Esophagus muscularis mucosa (tissue), 4 donors: ENCODE data around the gene GPRC5D. TPM values are rescaled to one million over a fixed set of nuclear protein-coding genes. Genes with fewer than 3 reads are reported as not detected.

Source experiments
- DNase-seq: peaks from one replicate; pipeline ENCODE4 v3.0.0-alpha.2; 2017; ENCODE audit errors: extremely low spot score
- H3K27ac ChIP-seq, 4 donors: fragments of 200-600 bp; sonication (generic); replicated peaks in 1 of 4; 1 replicate in 3 of 4; 2 replicates in 1 of 4; pipeline ENCODE4 v1.5.1; 2016 to 2019; ENCODE audit warnings: mild to moderate bottlenecking in 1 of 4
- H3K27me3 ChIP-seq, 4 donors: fragments of 200-600 bp; sonication (generic); one replicate each; pipeline versions ENCODE4 v1.5.1 to v1.6.0; 2016 to 2019
- H3K36me3 ChIP-seq, 4 donors: fragments of 200-600 bp; sonication (generic); one replicate each; pipeline ENCODE4 v1.5.1; 2016 to 2019
- H3K4me1 ChIP-seq, 4 donors: fragments of 200-600 bp; sonication (generic); one replicate each; pipeline ENCODE4 v1.5.1; 2016 to 2019
- H3K4me3 ChIP-seq, 4 donors: fragments of 200-600 bp; sonication (generic); 1 replicate in 2 of 4; 2 replicates in 2 of 4; pipeline ENCODE4 v1.5.1; 2016 to 2019; ENCODE audit warnings: mild to moderate bottlenecking in 4 of 4, moderate library complexity in 1 of 4
- H3K9me3 ChIP-seq, 4 donors: fragments of 200-600 bp; sonication (generic); 1 replicate in 3 of 4; 2 replicates in 1 of 4; pipeline ENCODE4 v1.5.1; 2016 to 2019
- EP300 ChIP-seq: sonication (generic); formaldehyde crosslinking; IDR thresholded peaks from one replicate; pipeline ENCODE4 v1.6.1; 2017; ENCODE audit warnings: antibody characterized with exemption
- POLR2A ChIP-seq: fragments of 450-650 bp; IDR thresholded peaks from one replicate; pipeline ENCODE4 v1.6.1; 2017; ENCODE audit warnings: antibody characterized with exemption, moderate library complexity, mild to moderate bottlenecking, low read depth
- POLR2AphosphoS5 ChIP-seq, 2 donors: sonication (generic); formaldehyde crosslinking; IDR thresholded peaks; one replicate each; pipeline ENCODE4 v1.6.1; 2017; ENCODE audit warnings: antibody characterized with exemption in 2 of 2
- WGBS: methylation state at CpG from one replicate; pipeline ENCODE4 v1.1.5; 2018; 5-methylcytosine and 5-hydroxymethylcytosine counted together
- intact Hi-C: fragments of 100-400 bp; cut with DNase I; formaldehyde crosslinking; loops from one replicate; pipeline ENCODE4 v1.15.1; 2023
- total RNA-seq, 4 donors: library from RNA; depleted of rRNA; stranded (reverse); fragments of >200 nt; gene quantifications; one replicate each; pipeline versions ENCODE4 v1.1.0 to v1.2.1, GENCODE V29; 2016
- TF ChIP-seq, protein P1 (sequence below), 3 experiments: fragments of 200-600 bp in 2 of 3; fragments of 450-650 bp in 1 of 3; sonication (generic) in 2 of 3; IDR thresholded peaks; one replicate each; pipeline ENCODE4 v1.5.1; 2017 to 2019; ENCODE audit warnings: antibody characterized with exemption in 3 of 3, mild to moderate bottlenecking in 2 of 3, moderate library complexity in 1 of 3

Gene GPRC5D
- total RNA-seq, 4 donors from 2014 or later, result 0.84 TPM; not detected in 3

GRCh38 chr12:12918781-12919389 is 33.1 kb downstream of the GPRC5D start:
- Histone ChIP-seq H3K4me1 (peaks cover 7 to 26% (median 10%) of the 10 kb centered on the region in 4 donors), H3K27me3 (no peaks in the 10 kb centered on the region), H3K9me3 (no peaks in the 10 kb centered on the region), H3K36me3 (no peaks in the 10 kb centered on the region), H3K27ac (no peak overlapping the region), H3K4me3 (no peak overlapping the region)
- no peak for TF ChIP-seq POLR2AphosphoS5 (IDR thresholded peaks at IDR 0.05)
- TF ChIP-seq, protein P1, sequence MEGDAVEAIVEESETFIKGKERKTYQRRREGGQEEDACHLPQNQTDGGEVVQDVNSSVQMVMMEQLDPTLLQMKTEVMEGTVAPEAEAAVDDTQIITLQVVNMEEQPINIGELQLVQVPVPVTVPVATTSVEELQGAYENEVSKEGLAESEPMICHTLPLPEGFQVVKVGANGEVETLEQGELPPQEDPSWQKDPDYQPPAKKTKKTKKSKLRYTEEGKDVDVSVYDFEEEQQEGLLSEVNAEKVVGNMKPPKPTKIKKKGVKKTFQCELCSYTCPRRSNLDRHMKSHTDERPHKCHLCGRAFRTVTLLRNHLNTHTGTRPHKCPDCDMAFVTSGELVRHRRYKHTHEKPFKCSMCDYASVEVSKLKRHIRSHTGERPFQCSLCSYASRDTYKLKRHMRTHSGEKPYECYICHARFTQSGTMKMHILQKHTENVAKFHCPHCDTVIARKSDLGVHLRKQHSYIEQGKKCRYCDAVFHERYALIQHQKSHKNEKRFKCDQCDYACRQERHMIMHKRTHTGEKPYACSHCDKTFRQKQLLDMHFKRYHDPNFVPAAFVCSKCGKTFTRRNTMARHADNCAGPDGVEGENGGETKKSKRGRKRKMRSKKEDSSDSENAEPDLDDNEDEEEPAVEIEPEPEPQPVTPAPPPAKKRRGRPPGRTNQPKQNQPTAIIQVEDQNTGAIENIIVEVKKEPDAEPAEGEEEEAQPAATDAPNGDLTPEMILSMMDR (IDR thresholded peaks at IDR 0.05), result no peak
- TF ChIP-seq POLR2A, result no peak
- no peak for TF ChIP-seq EP300
- 65% methylated on average over 6 of the region's 6 CpGs for WGBS
- DNase-seq, result no peak
- intact Hi-C loops, result loop anchor here (5.0 to 10.0 kb wide), 2 partner anchors 63 to 176 kb away; no protein-coding TSS in a partner anchor

GRCh38 chr12:12917517-12917916 is 34.5 kb downstream of the GPRC5D start:
- 92% methylated on average over 2 of the region's 2 CpGs for WGBS
- Histone ChIP-seq H3K9me3 (no peaks in the 10 kb centered on the region), H3K27me3 (no peaks in the 10 kb centered on the region), H3K36me3 (no peaks in the 10 kb centered on the region), H3K27ac (peak overlapping the region in 1 of 4 donors; percentile 14), H3K4me3 (no peak overlapping the region), H3K4me1 (peaks cover 7 to 23% (median 10%) of the 10 kb centered on the region in 4 donors)
- TF ChIP-seq POLR2A, result no peak
- TF ChIP-seq POLR2AphosphoS5 (IDR thresholded peaks at IDR 0.05), result no peak
- no peak for TF ChIP-seq EP300
- TF ChIP-seq, protein P1 (IDR thresholded peaks at IDR 0.05), result no peak
- intact Hi-C loops, result loop anchor here (5.0 to 10.0 kb wide), 2 partner anchors 65 to 177 kb away; no protein-coding TSS in a partner anchor
- no peak for DNase-seq

GRCh38 chr12:12916135-12916944 is 35.6 kb downstream of the GPRC5D start:
- H3K4me3 ChIP-seq, result peak overlapping the region in 3 of 4 donors; percentile 7 to 20 (median 19)
- no peak for TF ChIP-seq EP300
- TF ChIP-seq, protein P1 (IDR thresholded peaks at IDR 0.05), result peak; percentile 95 to 99 (median 96)
- peak; percentile 44 to 55 for TF ChIP-seq POLR2AphosphoS5 (IDR thresholded peaks at IDR 0.05)
- TF ChIP-seq POLR2A, result no peak
- H3K4me1 ChIP-seq, result peaks cover 7 to 19% (median 10%) of the 10 kb centered on the region in 4 donors
- no peaks in the 10 kb centered on the region for H3K9me3 ChIP-seq
- intact Hi-C loops, result loop anchor here (1.0 to 10.0 kb wide), 3 partner anchors 66 to 296 kb away; no protein-coding TSS in a partner anchor
- H3K27ac ChIP-seq, result peak overlapping the region; percentile 27 to 43 (median 32)
- no peaks in the 10 kb centered on the region for H3K27me3 ChIP-seq
- no peaks in the 10 kb centered on the region for H3K36me3 ChIP-seq
- DNase-seq, result peak; percentile 97
- WGBS, result 19% methylated on average over 17 of the region's 19 CpGs

DNA sequence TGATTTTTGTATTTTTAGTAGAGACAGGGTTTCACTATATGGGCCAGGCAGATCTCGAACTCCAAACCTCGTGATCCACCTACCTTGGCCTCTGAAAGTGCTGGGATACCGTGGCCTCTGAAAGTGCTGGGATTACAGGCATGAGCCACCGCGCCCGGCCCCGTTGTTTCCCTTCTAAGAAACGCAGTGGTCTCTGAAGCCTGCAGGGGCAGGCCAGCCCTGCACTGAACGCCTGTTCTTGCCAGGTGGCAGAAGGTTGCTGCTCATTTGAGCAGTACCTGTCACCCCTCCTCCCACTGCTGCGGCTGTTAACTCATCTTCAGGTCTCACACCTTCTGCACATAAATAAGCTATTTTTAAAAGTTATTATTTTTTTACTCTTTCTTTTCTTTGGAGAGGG is 36.3 kb downstream of the GPRC5D start:
- Histone ChIP-seq H3K36me3 (no peaks in the 10 kb centered on the region), H3K9me3 (no peaks in the 10 kb centered on the region), H3K4me3 (no peak overlapping the region), H3K27me3 (no peaks in the 10 kb centered on the region), H3K27ac (peak overlapping the region in 2 of 4 donors; percentile 7 to 31), H3K4me1 (peaks cover 7 to 19% (median 10%) of the 10 kb centered on the region in 4 donors)
- no peak for DNase-seq
- intact Hi-C loops, result loop anchor here (1.0 to 10.0 kb wide), 3 partner anchors 67 to 297 kb away; no protein-coding TSS in a partner anchor
- TF ChIP-seq EP300, result no peak
- no peak for TF ChIP-seq POLR2AphosphoS5 (IDR thresholded peaks at IDR 0.05)
- TF ChIP-seq, protein P1 (IDR thresholded peaks at IDR 0.05), result no peak
- TF ChIP-seq POLR2A, result no peak
- 85% methylated on average over 10 of the region's 10 CpGs for WGBS
